Liver (tissue), 9 donors: Measurements from ENCODE around the gene TMEM220. TPM values are rescaled to one million over a fixed set of nuclear protein-coding genes. Genes with fewer than 3 reads are reported as not detected.

Experiments used
- DNase-seq: peaks from one replicate; pipeline ENCODE4 v3.0.0-alpha.2; 2017; ENCODE audit warnings: low spot score
- H3K27ac ChIP-seq, 2 donors: one replicate each; pipeline ENCODE4 v1.7.0; 2013; ENCODE audit warnings: inconsistent platforms in 2 of 2, low read length in 2 of 2, control low read depth in 1 of 2, low read depth in 1 of 2, mild to moderate bottlenecking in 1 of 2
- H3K27me3 ChIP-seq, 4 donors: one replicate each; pipeline versions ENCODE4 v1.6.1 to v1.7.0; 2013; ENCODE audit warnings: low read length in 3 of 4, inconsistent platforms in 1 of 4, mild to moderate bottlenecking in 1 of 4, moderate library complexity in 1 of 4; ENCODE audit not compliant: control insufficient read depth in 4 of 4, insufficient read depth in 4 of 4
- H3K36me3 ChIP-seq, 4 donors: one replicate each; pipeline versions ENCODE4 v1.6.1 to v1.7.0; 2013; ENCODE audit warnings: low read length in 3 of 4, mild to moderate bottlenecking in 3 of 4, low read depth in 1 of 4, moderate library complexity in 1 of 4; ENCODE audit not compliant: control insufficient read depth in 4 of 4, insufficient read depth in 3 of 4
- H3K4me1 ChIP-seq, 4 donors: one replicate each; pipeline versions ENCODE4 v1.6.1 to v1.7.0; 2013; ENCODE audit warnings: low read length in 3 of 4, mild to moderate bottlenecking in 3 of 4, moderate library complexity in 1 of 4; ENCODE audit not compliant: control insufficient read depth in 4 of 4, insufficient read depth in 4 of 4
- H3K4me3 ChIP-seq, 3 donors: one replicate each; pipeline versions ENCODE4 v1.6.1 to v1.7.0; 2013; ENCODE audit warnings: low read length in 3 of 3, control low read depth in 1 of 3, low read depth in 1 of 3, mild to moderate bottlenecking in 1 of 3
- H3K9ac ChIP-seq, 2 donors: one replicate each; pipeline ENCODE4 v1.7.0; 2013; ENCODE audit warnings: low read length in 2 of 2, mild to moderate bottlenecking in 2 of 2, moderate library complexity in 2 of 2, control low read depth in 1 of 2, low read depth in 1 of 2
- H3K9me3 ChIP-seq, 4 donors: one replicate each; pipeline versions ENCODE4 v1.6.1 to v1.7.0; 2013; ENCODE audit warnings: low read length in 3 of 4; ENCODE audit not compliant: control insufficient read depth in 4 of 4
- EGR1 ChIP-seq, 2 donors: IDR thresholded peaks; 2 replicates each; pipeline ENCODE4 v1.6.1; 2016 to 2018; ENCODE audit warnings: antibody characterized with exemption in 2 of 2, low read depth in 2 of 2
- FOXA1 ChIP-seq: IDR thresholded peaks from 2 replicates; pipeline ENCODE4 v1.6.1; 2016; ENCODE audit warnings: antibody characterized with exemption
- FOXA2 ChIP-seq: IDR thresholded peaks from 2 replicates; pipeline ENCODE4 v1.6.1; 2016; ENCODE audit warnings: antibody characterized with exemption
- GABPA ChIP-seq, 2 donors: IDR thresholded peaks in 1 of 2; conservative IDR thresholded peaks in 1 of 2; 2 replicates each; pipeline ENCODE4 v1.6.1; 2016; ENCODE audit warnings: antibody characterized with exemption in 2 of 2, mild to moderate bottlenecking in 1 of 2, moderate library complexity in 1 of 2
- HNF4A ChIP-seq, 2 donors: conservative IDR thresholded peaks; 2 replicates each; pipeline ENCODE4 v1.6.1; 2016; ENCODE audit warnings: antibody characterized with exemption in 2 of 2, mild to moderate bottlenecking in 2 of 2
- HNF4G ChIP-seq: IDR thresholded peaks from 2 replicates; pipeline ENCODE4 v1.6.1; 2016; ENCODE audit warnings: antibody characterized with exemption
- JUND ChIP-seq, 2 donors: IDR thresholded peaks; 2 replicates each; pipeline ENCODE4 v1.6.1; 2016; ENCODE audit warnings: antibody characterized with exemption in 2 of 2
- NR2F2 ChIP-seq: IDR thresholded peaks from 2 replicates; pipeline ENCODE4 v1.6.1; 2016; ENCODE audit warnings: antibody characterized with exemption
- RAD21 ChIP-seq, 2 donors: IDR thresholded peaks; 2 replicates each; pipeline ENCODE4 v1.6.1; 2016; ENCODE audit warnings: antibody characterized with exemption in 2 of 2, mild to moderate bottlenecking in 2 of 2
- RXRA ChIP-seq, 2 donors: IDR thresholded peaks; 2 replicates each; pipeline ENCODE4 v1.6.1; 2017 to 2018; ENCODE audit warnings: antibody characterized with exemption in 2 of 2, mild to moderate bottlenecking in 1 of 2
- SP1 ChIP-seq: IDR thresholded peaks from 2 replicates; pipeline ENCODE4 v1.6.1; 2018; ENCODE audit warnings: antibody characterized with exemption, mild to moderate bottlenecking
- TAF1 ChIP-seq: conservative IDR thresholded peaks from 2 replicates; pipeline ENCODE4 v1.6.1; 2016; ENCODE audit warnings: antibody characterized with exemption, mild to moderate bottlenecking
- YY1 ChIP-seq: IDR thresholded peaks from 2 replicates; pipeline ENCODE4 v1.6.1; 2016; ENCODE audit warnings: antibody characterized with exemption, mild to moderate bottlenecking
- WGBS: extraction: QIAGEN DNeasy Blood & Tissue Kit; methylation state at CpG from one replicate; pipeline ENCODE4 v1.1.7; 2013; 5-methylcytosine and 5-hydroxymethylcytosine counted together
- polyA plus RNA-seq, 2 donors: library from polyadenylated mRNA; stranded (reverse) in 1 of 2; unstranded in 1 of 2; fragments of 200-250 nt in 1 of 2; fragments of >200 nt in 1 of 2; fragmentation: Nextera tagmentation in 1 of 2; extraction: Ambion mirVana in 1 of 2; gene quantifications; one replicate each; pipeline versions ENCODE4 v1.2.1 to v1.2.3, GENCODE V29; 2013 to 2015
- total RNA-seq, 2 donors: library from RNA; depleted of rRNA; stranded (reverse); fragments of >200 nt; gene quantifications; one replicate each; pipeline ENCODE4 v1.2.3, GENCODE V29; 2014
- TF ChIP-seq, protein P1 (sequence below): IDR thresholded peaks from 2 replicates; pipeline ENCODE4 v1.6.1; 2016; ENCODE audit warnings: antibody characterized with exemption
- TF ChIP-seq, protein P2 (sequence below): fragments of 150-350 bp; IDR thresholded peaks from 2 replicates; pipeline ENCODE4 v1.5.1; 2017; ENCODE audit warnings: improper control_type of control experiment, low read depth, low read length; ENCODE audit not compliant: missing input control
- TF ChIP-seq, protein P3 (sequence below): IDR thresholded peaks from 2 replicates; pipeline ENCODE4 v1.6.1; 2016; ENCODE audit warnings: antibody characterized with exemption, mild to moderate bottlenecking
- TF ChIP-seq, protein P4 (sequence below): IDR thresholded peaks from 2 replicates; pipeline ENCODE4 v1.6.1; 2016; ENCODE audit warnings: antibody characterized with exemption
- TF ChIP-seq, protein P5 (sequence below): IDR thresholded peaks from 2 replicates; pipeline ENCODE4 v1.6.1; 2016; ENCODE audit warnings: antibody characterized with exemption
- donor health status: healthy.
- donor health status: healthy.
- donor health status: healthy.
- donor health status: healthy.
- donor health status: healthy.

The TMEM220 gene
- total and polyA plus RNA-seq, 4 donors: 19.6 to 126 (median 28.8) TPM

DNA sequence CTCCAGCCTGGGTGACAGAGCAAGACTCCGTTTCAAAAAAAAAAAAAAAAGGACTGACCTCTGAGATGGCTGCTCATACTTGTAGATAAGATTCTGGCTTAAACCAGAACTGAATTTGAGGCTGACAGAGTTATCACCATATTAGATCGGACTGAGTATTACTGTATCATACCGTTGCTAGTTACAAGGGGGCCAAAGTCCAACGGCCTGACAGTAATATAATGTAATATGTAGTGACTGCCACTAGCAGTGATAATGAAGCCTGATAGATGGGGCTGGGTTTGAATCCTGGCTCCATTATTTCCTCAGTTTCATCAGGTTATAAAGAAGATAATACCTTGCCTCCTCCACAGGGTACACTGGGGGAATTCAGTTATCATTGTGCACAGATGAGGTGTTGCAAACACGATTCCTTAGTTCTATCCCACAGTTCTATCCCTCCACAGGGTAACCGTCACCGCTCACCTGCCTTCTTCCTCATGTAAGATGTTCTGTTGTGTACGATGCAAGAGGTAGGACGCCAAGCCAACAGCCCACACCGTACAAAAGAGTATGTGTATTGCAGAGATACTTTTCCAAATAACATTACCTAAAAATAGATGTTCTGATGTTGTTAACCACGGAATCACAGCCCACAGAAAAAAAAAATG is 5.2 kb downstream of the TMEM220 start:
- Histone ChIP-seq H3K4me3 (no peak overlapping the region), H3K36me3 (peaks cover 0 to 20% (median 4%) of the 10 kb centered on the region in 4 donors), H3K9me3 (no peaks in the 10 kb centered on the region), H3K4me1 (peaks cover 2 to 51% (median 39%) of the 10 kb centered on the region in 4 donors), H3K27me3 (no peaks in the 10 kb centered on the region), H3K27ac (peak overlapping the region; percentile 51 to 67), H3K9ac (no peak overlapping the region)
- no peak for DNase-seq
- 49% methylated on average over 11 of the region's 11 CpGs for WGBS
- TF ChIP-seq RAD21 (IDR thresholded peaks at IDR 0.05) (no peak), EGR1 (IDR thresholded peaks at IDR 0.05; ENCODE audit: low read depth in 2 of 2) (no peak), TAF1 (no peak), HNF4G (no peak), NR2F2 (no peak), YY1 (no peak), JUND (IDR thresholded peaks at IDR 0.05) (no peak), FOXA1 (no peak), FOXA2 (no peak), RXRA (IDR thresholded peaks at IDR 0.05) (no peak), HNF4A (conservative IDR thresholded peaks at IDR 0.05) (no peak), SP1 (no peak), GABPA (IDR thresholded peaks at IDR 0.05 in 1 of 2, conservative IDR thresholded peaks at IDR 0.05 in 1 of 2) (no peak)
- TF ChIP-seq, protein P1, sequence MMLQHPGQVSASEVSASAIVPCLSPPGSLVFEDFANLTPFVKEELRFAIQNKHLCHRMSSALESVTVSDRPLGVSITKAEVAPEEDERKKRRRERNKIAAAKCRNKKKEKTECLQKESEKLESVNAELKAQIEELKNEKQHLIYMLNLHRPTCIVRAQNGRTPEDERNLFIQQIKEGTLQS: no peak
- TF ChIP-seq, protein P2, sequence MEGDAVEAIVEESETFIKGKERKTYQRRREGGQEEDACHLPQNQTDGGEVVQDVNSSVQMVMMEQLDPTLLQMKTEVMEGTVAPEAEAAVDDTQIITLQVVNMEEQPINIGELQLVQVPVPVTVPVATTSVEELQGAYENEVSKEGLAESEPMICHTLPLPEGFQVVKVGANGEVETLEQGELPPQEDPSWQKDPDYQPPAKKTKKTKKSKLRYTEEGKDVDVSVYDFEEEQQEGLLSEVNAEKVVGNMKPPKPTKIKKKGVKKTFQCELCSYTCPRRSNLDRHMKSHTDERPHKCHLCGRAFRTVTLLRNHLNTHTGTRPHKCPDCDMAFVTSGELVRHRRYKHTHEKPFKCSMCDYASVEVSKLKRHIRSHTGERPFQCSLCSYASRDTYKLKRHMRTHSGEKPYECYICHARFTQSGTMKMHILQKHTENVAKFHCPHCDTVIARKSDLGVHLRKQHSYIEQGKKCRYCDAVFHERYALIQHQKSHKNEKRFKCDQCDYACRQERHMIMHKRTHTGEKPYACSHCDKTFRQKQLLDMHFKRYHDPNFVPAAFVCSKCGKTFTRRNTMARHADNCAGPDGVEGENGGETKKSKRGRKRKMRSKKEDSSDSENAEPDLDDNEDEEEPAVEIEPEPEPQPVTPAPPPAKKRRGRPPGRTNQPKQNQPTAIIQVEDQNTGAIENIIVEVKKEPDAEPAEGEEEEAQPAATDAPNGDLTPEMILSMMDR: no peak
- TF ChIP-seq, protein P3, sequence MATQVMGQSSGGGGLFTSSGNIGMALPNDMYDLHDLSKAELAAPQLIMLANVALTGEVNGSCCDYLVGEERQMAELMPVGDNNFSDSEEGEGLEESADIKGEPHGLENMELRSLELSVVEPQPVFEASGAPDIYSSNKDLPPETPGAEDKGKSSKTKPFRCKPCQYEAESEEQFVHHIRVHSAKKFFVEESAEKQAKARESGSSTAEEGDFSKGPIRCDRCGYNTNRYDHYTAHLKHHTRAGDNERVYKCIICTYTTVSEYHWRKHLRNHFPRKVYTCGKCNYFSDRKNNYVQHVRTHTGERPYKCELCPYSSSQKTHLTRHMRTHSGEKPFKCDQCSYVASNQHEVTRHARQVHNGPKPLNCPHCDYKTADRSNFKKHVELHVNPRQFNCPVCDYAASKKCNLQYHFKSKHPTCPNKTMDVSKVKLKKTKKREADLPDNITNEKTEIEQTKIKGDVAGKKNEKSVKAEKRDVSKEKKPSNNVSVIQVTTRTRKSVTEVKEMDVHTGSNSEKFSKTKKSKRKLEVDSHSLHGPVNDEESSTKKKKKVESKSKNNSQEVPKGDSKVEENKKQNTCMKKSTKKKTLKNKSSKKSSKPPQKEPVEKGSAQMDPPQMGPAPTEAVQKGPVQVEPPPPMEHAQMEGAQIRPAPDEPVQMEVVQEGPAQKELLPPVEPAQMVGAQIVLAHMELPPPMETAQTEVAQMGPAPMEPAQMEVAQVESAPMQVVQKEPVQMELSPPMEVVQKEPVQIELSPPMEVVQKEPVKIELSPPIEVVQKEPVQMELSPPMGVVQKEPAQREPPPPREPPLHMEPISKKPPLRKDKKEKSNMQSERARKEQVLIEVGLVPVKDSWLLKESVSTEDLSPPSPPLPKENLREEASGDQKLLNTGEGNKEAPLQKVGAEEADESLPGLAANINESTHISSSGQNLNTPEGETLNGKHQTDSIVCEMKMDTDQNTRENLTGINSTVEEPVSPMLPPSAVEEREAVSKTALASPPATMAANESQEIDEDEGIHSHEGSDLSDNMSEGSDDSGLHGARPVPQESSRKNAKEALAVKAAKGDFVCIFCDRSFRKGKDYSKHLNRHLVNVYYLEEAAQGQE: no peak
- TF ChIP-seq, protein P4, sequence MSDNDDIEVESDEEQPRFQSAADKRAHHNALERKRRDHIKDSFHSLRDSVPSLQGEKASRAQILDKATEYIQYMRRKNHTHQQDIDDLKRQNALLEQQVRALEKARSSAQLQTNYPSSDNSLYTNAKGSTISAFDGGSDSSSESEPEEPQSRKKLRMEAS: no peak
- TF ChIP-seq, protein P5, sequence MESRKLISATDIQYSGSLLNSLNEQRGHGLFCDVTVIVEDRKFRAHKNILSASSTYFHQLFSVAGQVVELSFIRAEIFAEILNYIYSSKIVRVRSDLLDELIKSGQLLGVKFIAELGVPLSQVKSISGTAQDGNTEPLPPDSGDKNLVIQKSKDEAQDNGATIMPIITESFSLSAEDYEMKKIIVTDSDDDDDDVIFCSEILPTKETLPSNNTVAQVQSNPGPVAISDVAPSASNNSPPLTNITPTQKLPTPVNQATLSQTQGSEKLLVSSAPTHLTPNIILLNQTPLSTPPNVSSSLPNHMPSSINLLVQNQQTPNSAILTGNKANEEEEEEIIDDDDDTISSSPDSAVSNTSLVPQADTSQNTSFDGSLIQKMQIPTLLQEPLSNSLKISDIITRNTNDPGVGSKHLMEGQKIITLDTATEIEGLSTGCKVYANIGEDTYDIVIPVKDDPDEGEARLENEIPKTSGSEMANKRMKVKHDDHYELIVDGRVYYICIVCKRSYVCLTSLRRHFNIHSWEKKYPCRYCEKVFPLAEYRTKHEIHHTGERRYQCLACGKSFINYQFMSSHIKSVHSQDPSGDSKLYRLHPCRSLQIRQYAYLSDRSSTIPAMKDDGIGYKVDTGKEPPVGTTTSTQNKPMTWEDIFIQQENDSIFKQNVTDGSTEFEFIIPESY: no peak
